Central memory CD8-positive, alpha-beta T cell (primary cell): ENCODE measurements around the gene CENPA.
A peak's percentile ranks its signal among the peaks of the same experiment; 100 is the strongest.

Experiments used
- ATAC-seq: fragments of 150-1000 bp; cut with Tn5 transposase; replicated peaks from 2 replicates; pipeline ENCODE4 v1.10.0; 2022; ENCODE audit warnings: mild to moderate bottlenecking, moderate FRiP score, moderate number of reproducible peaks; ENCODE audit not compliant: poor library complexity, severe bottlenecking; ENCODE audit errors: extremely low read depth
- DNase-seq, 2 donors: peaks; one replicate each; pipeline ENCODE4 v3.0.0; 2021; ENCODE audit warnings: low spot score in 2 of 2
- H3K27ac Mint-ChIP-seq: one replicate; pipeline ENCODE4 v1.8.0; 2022; ENCODE audit warnings: low read depth, mild to moderate bottlenecking, moderate library complexity, mixed read lengths
- H3K27me3 Mint-ChIP-seq: one replicate; pipeline ENCODE4 v1.8.0; 2022; ENCODE audit warnings: mixed read lengths
- H3K36me3 Mint-ChIP-seq: one replicate; pipeline ENCODE4 v1.8.0; 2022; ENCODE audit warnings: mild to moderate bottlenecking, moderate library complexity, mixed read lengths; ENCODE audit not compliant: insufficient read depth
- H3K4me1 Mint-ChIP-seq: one replicate; pipeline ENCODE4 v1.8.0; 2022; ENCODE audit warnings: mixed read lengths
- H3K4me3 Mint-ChIP-seq: one replicate; pipeline ENCODE4 v1.8.0; 2022; ENCODE audit warnings: mild to moderate bottlenecking, moderate library complexity, mixed read lengths
- H3K9me3 Mint-ChIP-seq: one replicate; pipeline ENCODE4 v1.8.0; 2022; ENCODE audit warnings: mixed read lengths

CENPA gene

DNA sequence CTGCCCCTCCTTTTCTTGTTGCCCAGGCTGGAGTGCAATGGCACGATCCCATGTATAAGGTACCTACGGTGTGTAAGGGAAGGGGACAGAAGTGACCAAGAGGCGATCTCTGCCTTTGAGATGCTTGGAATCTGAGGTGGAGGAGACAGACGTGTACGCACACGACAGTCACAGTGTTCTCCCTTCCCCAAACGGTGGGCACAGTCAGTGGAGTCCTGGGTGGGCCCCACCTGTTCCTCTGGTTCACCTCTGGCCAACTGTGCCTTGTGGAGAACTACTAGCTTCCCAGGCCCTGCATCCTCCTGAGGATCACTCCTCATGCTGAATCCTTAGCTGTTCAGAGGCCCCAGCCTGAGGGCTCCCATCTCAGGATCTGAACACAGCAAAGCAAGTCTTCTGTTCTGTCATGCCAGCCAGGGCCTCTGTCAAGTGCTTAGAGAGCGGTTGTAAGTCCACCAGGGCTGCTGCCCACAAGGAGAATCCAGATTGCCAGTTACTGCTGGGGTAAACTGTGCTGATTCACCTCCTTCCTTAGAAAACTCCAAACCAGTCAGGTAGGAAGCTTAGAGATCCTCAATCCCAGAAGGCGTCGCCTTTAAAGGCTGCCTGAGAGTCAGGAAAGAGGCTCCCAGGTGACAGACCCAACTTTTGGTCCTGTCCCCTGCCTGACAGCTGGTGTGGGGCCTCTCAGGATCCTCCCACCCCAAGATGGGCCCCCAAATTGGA, 20.2 kb upstream of the CENPA start:
- no peak for ATAC-seq
- no peaks in the 10 kb centered on the region for H3K27me3 Mint-ChIP-seq

GRCh38 chr2:26767129-26767528, 18.7 kb upstream of the CENPA start:
- ATAC-seq, result no peak
- Mint-ChIP-seq H3K36me3 (peaks cover 6% of the 10 kb centered on the region), H3K4me1 (peaks cover 50% of the 10 kb centered on the region), H3K27ac (peak overlapping the region; percentile 7), H3K9me3 (no peaks in the 10 kb centered on the region), H3K4me3 (no peak overlapping the region), H3K27me3 (no peaks in the 10 kb centered on the region)
- no peak for DNase-seq

More for the DNA sequence above, 20.2 kb upstream of the CENPA start:
- Mint-ChIP-seq H3K27ac (peak overlapping the region; percentile 61), H3K9me3 (no peaks in the 10 kb centered on the region), H3K4me1 (peaks cover 35% of the 10 kb centered on the region), H3K36me3 (peaks cover 6% of the 10 kb centered on the region), H3K4me3 (peak overlapping the region; percentile 74)
- no peak for DNase-seq

GRCh38 chr2:26767894-26768487, 17.9 kb upstream of the CENPA start:
- no peaks in the 10 kb centered on the region for H3K9me3 Mint-ChIP-seq
- no peaks in the 10 kb centered on the region for H3K27me3 Mint-ChIP-seq
- peaks cover 59% of the 10 kb centered on the region for H3K4me1 Mint-ChIP-seq
- no peak for ATAC-seq
- DNase-seq, result no peak
- H3K36me3 Mint-ChIP-seq, result peaks cover 6% of the 10 kb centered on the region
- H3K27ac Mint-ChIP-seq, result peak overlapping the region; percentile 7
- no peak overlapping the region for H3K4me3 Mint-ChIP-seq

DNA sequence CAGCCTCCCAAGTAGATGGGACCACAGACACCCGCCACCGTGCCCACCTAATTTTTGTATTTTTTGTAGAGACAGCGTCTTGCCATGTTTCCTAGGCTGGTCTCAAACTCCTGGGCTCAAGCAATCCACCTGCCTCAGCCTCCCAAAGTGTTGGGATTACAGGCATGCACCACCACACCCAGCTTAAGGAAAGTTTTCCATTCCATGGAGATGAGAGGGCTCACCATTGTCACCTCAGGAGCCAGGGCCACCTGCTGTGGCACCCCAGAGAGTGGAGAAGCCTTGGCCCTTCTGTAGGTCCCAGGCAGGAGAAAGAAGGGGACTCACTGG, 17.1 kb upstream of the CENPA start:
- peaks cover 54% of the 10 kb centered on the region for H3K4me1 Mint-ChIP-seq
- no peaks in the 10 kb centered on the region for H3K27me3 Mint-ChIP-seq
- H3K36me3 Mint-ChIP-seq, result peaks cover 3% of the 10 kb centered on the region
- no peaks in the 10 kb centered on the region for H3K9me3 Mint-ChIP-seq
- ATAC-seq (no peak), DNase-seq (no peak)
- H3K27ac Mint-ChIP-seq, result peak overlapping the region; percentile 51
- no peak overlapping the region for H3K4me3 Mint-ChIP-seq

DNA sequence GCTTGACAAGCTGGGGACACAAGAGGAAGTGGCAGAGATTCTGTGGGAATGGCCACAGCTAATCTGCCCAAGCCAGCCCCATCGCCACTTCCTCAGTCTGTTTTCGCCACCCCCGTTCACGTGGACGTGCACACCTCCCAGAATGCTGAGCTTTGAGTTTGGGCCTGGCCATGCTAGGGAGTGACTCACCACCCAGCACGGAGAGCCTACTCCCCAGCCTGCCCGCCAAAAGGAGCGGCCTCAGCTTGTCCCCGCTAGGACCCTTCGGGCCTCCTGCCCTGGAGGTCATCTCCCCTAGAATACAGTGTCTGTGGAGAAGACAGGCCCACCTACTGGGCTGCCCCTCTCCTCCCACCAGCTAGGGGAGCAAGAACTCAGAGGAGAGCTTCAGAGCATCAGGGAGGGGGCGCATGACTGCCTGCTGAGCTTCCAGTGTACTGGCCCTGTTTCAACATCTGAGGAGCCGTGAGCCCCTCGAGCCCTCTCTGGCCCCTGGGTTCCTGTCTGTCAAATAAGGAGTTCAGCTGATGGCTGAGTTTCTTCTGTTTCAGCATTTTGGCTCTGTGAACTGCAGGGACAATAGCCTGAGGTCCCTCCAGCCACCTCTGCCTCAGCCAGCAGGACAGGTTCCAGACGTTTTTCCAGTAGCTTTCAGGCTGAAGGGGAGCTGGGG, 16.6 kb upstream of the CENPA start:
- H3K27me3 Mint-ChIP-seq, result no peaks in the 10 kb centered on the region
- H3K4me3 Mint-ChIP-seq, result no peak overlapping the region
- H3K4me1 Mint-ChIP-seq, result peaks cover 52% of the 10 kb centered on the region
- H3K36me3 Mint-ChIP-seq, result peaks cover 1% of the 10 kb centered on the region
- peak overlapping the region; percentile 51 for H3K27ac Mint-ChIP-seq
- DNase-seq (no peak), ATAC-seq (no peak)
- H3K9me3 Mint-ChIP-seq, result no peaks in the 10 kb centered on the region

DNA sequence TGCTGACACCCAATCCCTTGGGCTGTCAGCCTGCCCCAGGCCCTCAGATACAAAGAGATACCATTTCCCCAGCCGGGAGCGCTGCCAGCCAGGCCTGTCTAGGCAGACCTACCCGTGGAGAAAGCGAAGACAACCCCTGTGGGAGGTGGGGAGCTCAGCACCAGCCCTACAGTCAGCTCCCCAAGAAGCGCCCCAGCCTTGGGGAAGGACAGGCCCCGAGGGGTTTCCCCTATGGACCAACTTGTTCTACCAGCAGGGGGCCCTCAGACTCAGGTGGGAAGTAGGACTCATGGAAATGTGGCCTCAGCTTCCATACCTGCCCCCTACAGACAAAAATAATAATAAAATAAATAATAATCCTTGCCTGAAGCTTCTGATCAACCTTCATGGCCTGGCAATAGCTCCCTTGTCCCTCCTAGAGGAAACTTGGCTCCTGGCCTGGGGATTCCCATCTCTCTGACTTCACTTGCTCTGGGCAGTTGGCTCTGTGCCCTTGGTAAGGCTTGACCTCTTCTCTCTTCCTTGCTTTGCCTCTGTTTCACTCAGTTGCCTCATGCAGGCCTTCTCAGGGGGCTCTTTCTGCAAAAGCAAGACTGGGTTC, 14.8 kb upstream of the CENPA start:
- peak overlapping the region; percentile 93 for H3K27ac Mint-ChIP-seq
- H3K9me3 Mint-ChIP-seq, result no peaks in the 10 kb centered on the region
- no peak for DNase-seq
- H3K4me1 Mint-ChIP-seq, result peaks cover 43% of the 10 kb centered on the region
- H3K4me3 Mint-ChIP-seq, result no peak overlapping the region
- H3K27me3 Mint-ChIP-seq, result no peaks in the 10 kb centered on the region
- peaks cover 10% of the 10 kb centered on the region for H3K36me3 Mint-ChIP-seq
- no peak for ATAC-seq

DNA sequence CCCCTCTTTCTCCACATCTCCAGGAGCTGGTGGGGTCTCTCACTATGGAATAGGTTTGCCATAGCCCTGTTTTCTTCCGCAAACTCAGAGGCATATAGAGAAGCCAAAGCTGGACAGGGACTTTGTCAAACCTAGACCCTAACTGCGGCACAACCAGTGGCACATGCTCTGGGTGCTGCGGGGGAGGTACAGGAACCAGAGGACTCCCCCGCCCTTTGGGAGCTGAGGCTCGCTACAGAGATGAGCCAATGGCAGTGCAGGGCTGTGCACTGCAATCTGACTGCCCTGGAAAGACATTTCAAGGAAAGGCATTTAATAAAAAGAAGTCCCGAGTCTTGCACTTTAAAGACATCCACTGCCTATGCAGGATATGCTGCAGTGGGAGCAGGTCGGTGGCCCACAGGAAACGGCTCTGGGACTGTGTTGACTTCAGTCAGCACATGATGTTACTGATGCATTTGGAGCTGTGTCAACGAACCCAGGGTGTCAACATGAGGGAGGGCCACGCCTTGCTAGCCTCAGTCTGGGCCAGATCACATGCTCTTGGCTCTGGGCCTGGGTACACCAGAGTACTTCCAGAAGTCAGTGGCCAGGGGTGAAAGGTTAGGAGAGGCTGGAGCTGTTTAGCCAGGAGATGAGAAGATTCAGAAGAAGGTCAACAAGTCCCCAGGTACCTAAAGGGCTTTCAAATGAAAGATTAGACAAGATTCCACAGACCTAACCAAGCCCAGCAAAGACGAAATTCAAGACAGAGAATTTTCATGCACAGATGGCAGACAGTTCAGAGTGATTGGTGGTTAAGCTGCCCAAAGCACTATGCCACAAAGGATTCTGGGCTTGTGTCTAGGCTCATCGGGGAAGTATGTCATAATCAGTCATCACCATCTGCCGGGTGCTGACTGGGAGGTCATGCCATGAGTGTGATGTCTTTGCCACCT, 13.5 kb upstream of the CENPA start:
- peak overlapping the region; percentile 11 for H3K4me3 Mint-ChIP-seq
- ATAC-seq, result peak; percentile 86

GRCh38 chr2:26776195-26776800, 9.6 kb upstream of the CENPA start:
- H3K4me3 Mint-ChIP-seq, result no peak overlapping the region
- no peaks in the 10 kb centered on the region for H3K9me3 Mint-ChIP-seq
- ATAC-seq (no peak), DNase-seq (no peak)
- H3K4me1 Mint-ChIP-seq, result peaks cover 32% of the 10 kb centered on the region
- no peaks in the 10 kb centered on the region for H3K27me3 Mint-ChIP-seq
- H3K27ac Mint-ChIP-seq, result no peak overlapping the region
- peaks cover 45% of the 10 kb centered on the region for H3K36me3 Mint-ChIP-seq

More for the DNA sequence above, 13.5 kb upstream of the CENPA start:
- peaks cover 21% of the 10 kb centered on the region for H3K36me3 Mint-ChIP-seq
- no peaks in the 10 kb centered on the region for H3K9me3 Mint-ChIP-seq
- no peaks in the 10 kb centered on the region for H3K27me3 Mint-ChIP-seq
- H3K4me1 Mint-ChIP-seq, result peaks cover 51% of the 10 kb centered on the region
- DNase-seq, result peak in 1 of 2 donors; percentile 49
- H3K27ac Mint-ChIP-seq, result peak overlapping the region; percentile 93

GRCh38 chr2:26778098-26778497, 7.8 kb upstream of the CENPA start:
- Mint-ChIP-seq H3K9me3 (no peaks in the 10 kb centered on the region), H3K4me3 (no peak overlapping the region), H3K27ac (peak overlapping the region; percentile 65), H3K4me1 (peaks cover 15% of the 10 kb centered on the region), H3K27me3 (no peaks in the 10 kb centered on the region), H3K36me3 (peaks cover 47% of the 10 kb centered on the region)
- DNase-seq (no peak), ATAC-seq (no peak)

DNA sequence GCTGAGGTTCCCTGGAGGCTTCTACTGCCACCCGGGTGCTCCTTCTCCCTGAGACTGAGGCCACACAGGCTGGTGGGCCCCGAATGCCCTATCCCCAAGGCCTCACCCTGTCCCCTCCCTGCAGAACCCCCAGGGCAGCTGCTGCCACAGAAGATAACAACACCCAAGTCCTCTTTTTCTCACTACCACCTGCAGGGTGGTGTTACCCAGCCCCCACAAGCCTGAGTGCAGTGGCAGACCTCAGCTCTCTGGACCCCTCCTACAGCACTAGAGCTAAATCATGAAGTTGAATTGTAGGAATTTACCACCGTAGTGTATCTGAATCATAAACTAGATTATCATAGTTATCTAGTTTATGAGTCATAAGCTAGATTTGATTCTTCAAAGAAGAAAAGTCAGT, 7.3 kb upstream of the CENPA start:
- no peak for ATAC-seq
- H3K36me3 Mint-ChIP-seq, result peaks cover 47% of the 10 kb centered on the region
- H3K27ac Mint-ChIP-seq, result peak overlapping the region; percentile 65
- no peak for DNase-seq
- H3K4me1 Mint-ChIP-seq, result peaks cover 15% of the 10 kb centered on the region
- no peak overlapping the region for H3K4me3 Mint-ChIP-seq
- no peaks in the 10 kb centered on the region for H3K9me3 Mint-ChIP-seq
- no peaks in the 10 kb centered on the region for H3K27me3 Mint-ChIP-seq

GRCh38 chr2:26780203-26780760, 5.6 kb upstream of the CENPA start:
- no peak overlapping the region for H3K4me3 Mint-ChIP-seq
- peak overlapping the region; percentile 38 for H3K27ac Mint-ChIP-seq
- ATAC-seq (no peak), DNase-seq (no peak)
- no peaks in the 10 kb centered on the region for H3K9me3 Mint-ChIP-seq
- peaks cover 47% of the 10 kb centered on the region for H3K36me3 Mint-ChIP-seq
- no peaks in the 10 kb centered on the region for H3K27me3 Mint-ChIP-seq
- H3K4me1 Mint-ChIP-seq, result peaks cover 9% of the 10 kb centered on the region
